ES-I3 (cell line): Measurements from ENCODE around the gene MRPL48.

Experiments used
- H3K36me3 ChIP-seq: 2 replicates; pipeline ENCODE4 v1.6.1; 2013; ENCODE audit warnings: mild to moderate bottlenecking, low read length, control low read depth, moderate library complexity; ENCODE audit not compliant: insufficient read depth
- H3K4me1 ChIP-seq: 2 replicates; pipeline ENCODE4 v1.6.1; 2013; ENCODE audit warnings: mild to moderate bottlenecking, control low read depth, low read length; ENCODE audit not compliant: insufficient read depth
- H3K9ac ChIP-seq: 2 replicates; pipeline ENCODE4 v1.6.1; 2013; ENCODE audit warnings: low read depth, mild to moderate bottlenecking, low read length, moderate library complexity
- H3K9me3 ChIP-seq: 2 replicates; pipeline ENCODE4 v1.6.1; 2013; ENCODE audit warnings: mild to moderate bottlenecking, low read length, moderate library complexity; ENCODE audit not compliant: control insufficient read depth, insufficient read depth

The MRPL48 gene

DNA sequence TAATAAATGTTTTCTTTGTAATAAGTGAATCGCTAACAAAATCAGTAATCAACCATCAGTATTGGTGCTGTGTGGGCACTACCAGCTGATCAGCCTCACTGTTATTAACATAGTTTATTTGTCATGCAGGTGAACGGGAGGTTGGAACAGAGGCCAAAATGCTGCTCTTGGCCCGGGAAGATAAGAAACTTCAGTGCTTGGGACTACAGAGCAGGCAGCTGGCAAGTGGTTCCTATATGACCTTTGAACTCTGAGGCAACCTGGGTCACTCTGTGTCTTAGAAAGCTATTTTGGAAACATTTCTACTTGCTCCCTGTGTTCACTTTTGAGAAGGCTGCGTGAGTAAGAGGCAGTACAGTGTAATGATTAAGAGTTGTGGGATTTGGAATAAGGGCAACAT lies 126.6 kb downstream of the MRPL48 start:
- Histone ChIP-seq H3K9me3 (no peaks in the 10 kb centered on the region), H3K4me1 (no peaks in the 10 kb centered on the region), H3K9ac (no peak overlapping the region), H3K36me3 (peaks cover 11% of the 10 kb centered on the region)
